Vagina (tissue), 2 donors: Measurements from ENCODE around the gene ETS1.

Experiments
- POLR2A ChIP-seq, 2 donors: fragments of 450-650 bp; IDR thresholded peaks; one replicate each; pipeline ENCODE4 v1.6.1; 2017; ENCODE audit warnings: antibody characterized with exemption in 2 of 2, mild to moderate bottlenecking in 2 of 2, moderate library complexity in 2 of 2
- TF ChIP-seq, protein P1 (sequence below), 3 experiments: fragments of 450-650 bp in 2 of 3; fragments of 200-600 bp in 1 of 3; sonication (generic) in 1 of 3; IDR thresholded peaks; one replicate each; pipeline ENCODE4 v1.5.1; 2017 to 2019; ENCODE audit warnings: antibody characterized with exemption in 3 of 3, mild to moderate bottlenecking in 2 of 3, moderate library complexity in 2 of 3

DNA sequence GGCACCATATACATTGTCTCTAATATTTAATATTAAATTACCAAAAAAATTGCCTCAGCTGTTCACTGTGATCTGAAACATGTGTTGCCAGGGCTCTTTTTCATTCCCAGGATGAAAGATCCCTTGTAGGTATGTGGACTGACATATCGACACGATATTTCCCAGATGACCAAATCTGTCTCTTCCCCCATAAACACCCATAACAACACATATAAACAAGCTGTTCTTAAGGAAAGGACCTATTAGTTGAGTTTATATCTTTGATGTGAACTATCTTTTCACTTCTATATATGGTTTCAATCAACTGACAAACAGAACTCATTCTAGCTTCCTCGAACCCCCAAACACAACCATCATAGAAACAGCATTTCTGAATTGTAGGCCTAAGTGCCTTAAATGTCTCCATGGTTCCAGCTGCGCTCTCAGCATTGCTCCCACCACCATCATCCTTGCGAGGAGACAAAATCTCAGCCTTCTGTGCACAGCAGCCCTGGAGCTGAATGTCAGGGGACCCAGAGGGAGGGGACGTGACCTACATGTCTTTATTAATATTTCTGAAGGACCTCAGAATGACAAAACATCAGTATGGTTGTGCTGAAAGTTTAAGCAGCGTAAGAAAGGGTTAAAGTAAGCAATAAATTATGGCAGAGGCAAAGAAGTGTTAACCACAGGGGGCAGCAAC is 67.0 kb downstream of the ETS1 start:
- TF ChIP-seq, protein P1, sequence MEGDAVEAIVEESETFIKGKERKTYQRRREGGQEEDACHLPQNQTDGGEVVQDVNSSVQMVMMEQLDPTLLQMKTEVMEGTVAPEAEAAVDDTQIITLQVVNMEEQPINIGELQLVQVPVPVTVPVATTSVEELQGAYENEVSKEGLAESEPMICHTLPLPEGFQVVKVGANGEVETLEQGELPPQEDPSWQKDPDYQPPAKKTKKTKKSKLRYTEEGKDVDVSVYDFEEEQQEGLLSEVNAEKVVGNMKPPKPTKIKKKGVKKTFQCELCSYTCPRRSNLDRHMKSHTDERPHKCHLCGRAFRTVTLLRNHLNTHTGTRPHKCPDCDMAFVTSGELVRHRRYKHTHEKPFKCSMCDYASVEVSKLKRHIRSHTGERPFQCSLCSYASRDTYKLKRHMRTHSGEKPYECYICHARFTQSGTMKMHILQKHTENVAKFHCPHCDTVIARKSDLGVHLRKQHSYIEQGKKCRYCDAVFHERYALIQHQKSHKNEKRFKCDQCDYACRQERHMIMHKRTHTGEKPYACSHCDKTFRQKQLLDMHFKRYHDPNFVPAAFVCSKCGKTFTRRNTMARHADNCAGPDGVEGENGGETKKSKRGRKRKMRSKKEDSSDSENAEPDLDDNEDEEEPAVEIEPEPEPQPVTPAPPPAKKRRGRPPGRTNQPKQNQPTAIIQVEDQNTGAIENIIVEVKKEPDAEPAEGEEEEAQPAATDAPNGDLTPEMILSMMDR (IDR thresholded peaks at IDR 0.05), result no peak
- no peak for TF ChIP-seq POLR2A (IDR thresholded peaks at IDR 0.05)
